Sigmoid colon (tissue), 4 donors: Measurements from ENCODE around the gene AATF.

Source experiments
- CTCF ChIP-seq, 4 experiments: fragments of 450-650 bp in 3 of 4; fragments of 200-600 bp in 1 of 4; IDR thresholded peaks; one replicate each; pipeline ENCODE4 v1.5.1; 2016 to 2019; ENCODE audit warnings: antibody characterized with exemption in 4 of 4, mild to moderate bottlenecking in 3 of 4, moderate library complexity in 2 of 4
- POLR2AphosphoS5 ChIP-seq, 4 donors: sonication (generic); formaldehyde crosslinking; IDR thresholded peaks; one replicate each; pipeline ENCODE4 v1.6.1; 2017; ENCODE audit warnings: antibody characterized with exemption in 4 of 4

DNA sequence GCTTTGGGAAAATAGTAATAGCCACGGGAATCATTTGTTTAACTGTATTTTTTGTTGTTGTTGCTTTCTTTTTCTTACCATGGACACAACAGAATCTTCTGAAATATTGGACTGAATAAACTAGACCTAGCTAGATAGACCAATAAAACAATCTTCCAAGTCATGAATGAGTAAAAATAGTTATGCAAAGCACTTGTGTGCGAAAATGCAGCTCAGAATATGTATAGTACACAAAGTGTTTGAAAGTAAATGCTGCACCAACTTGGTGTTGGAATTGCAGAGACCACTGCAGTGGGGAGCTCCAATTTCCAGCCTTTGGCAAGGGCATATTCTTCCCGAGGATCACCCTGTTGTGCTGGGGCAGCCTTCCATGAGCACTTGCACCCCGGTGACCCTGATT is 68.0 kb downstream of the AATF start:
- TF ChIP-seq POLR2AphosphoS5 (IDR thresholded peaks at IDR 0.05), result no peak
- TF ChIP-seq CTCF (IDR thresholded peaks at IDR 0.05), result no peak
